CD4-positive, alpha-beta T cell treated with Interleukin-17A for 4 hours (primary cell): Measurements from ENCODE around the gene ATXN1.

Experiments
- DNase-seq: peaks from one replicate; pipeline ENCODE4 v3.0.0-alpha.2; 2020; ENCODE audit warnings: mixed read lengths

The ATXN1 gene

GRCh38 chr6:16374016-16374415 lies 387.2 kb downstream of the ATXN1 start:
- no peak for DNase-seq

GRCh38 chr6:16372029-16372776 lies 389.1 kb downstream of the ATXN1 start:
- DNase-seq = no peak

GRCh38 chr6:16371401-16371800 lies 389.9 kb downstream of the ATXN1 start:
- no peak for DNase-seq

- no peak for DNase-seq
These were observed 390.3 kb downstream of the ATXN1 start for GRCh38 chr6:16370943-16371342.

DNA sequence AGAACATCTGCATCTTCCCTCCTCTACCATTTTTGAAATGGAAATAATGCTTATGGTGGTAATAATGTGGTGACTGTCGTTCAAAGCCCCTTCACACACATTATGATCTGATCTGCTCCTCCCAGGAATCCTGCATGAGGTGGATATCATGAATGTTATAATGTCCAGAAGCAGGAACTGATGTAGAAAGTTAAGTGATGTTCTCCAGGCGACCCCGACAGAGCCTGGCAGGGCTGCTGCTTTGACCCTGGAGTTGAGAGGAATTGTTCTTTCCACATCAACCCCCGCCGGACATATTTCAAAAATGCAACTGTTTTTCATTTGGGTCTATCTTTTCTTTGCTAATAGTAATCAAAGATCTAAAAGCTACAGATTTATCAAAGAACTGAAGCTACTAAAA lies 391.3 kb downstream of the ATXN1 start:
- no peak for DNase-seq

DNA sequence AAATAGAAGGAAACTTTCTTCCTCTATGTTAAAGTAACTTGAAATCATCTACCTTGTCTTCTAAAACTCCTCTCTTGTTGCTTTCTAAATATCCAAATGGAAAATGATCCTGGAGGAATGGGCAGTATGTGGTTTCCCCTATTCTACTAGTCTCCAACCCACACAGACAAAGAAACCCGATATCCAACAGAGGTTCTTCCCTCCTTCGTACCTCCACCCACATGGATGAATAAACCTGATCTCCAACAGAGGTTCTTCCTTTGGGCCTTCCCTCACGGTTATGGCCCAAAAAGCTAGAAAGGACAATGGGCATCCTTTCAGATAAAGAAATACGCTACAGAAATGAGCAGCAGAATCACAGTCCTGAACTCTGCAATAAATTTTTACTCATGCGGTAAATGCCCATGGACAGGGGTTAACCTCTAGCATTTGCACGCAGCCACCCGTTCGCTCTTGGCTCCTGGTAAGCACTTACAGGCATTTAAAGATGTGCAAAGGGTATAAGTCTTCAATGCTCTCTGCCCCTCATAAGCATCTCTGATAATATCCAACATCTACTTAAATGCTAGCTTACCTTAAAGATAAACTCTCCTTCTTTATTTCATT lies 392.0 kb downstream of the ATXN1 start:
- DNase-seq = no peak

DNA sequence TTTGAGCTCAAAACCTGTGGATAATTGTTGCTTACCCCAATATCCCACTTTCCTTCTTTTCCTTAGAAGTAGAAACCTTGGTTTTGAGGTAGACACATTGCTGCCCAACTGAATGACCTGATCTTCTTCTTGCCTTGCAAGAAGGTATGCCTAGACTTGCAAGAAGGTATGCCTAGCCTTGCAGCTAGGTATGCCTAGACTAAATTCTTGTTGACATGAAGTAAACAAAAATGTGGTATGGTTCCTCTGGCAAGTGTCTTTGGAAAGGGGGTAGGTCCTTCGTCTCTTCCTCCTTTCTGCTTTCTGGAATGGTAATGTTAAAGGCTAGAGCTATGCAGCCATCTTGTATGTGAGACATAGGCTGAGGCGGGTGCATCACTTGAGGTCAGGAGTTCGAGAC lies 393.7 kb downstream of the ATXN1 start:
- DNase-seq = no peak

GRCh38 chr6:16363749-16364148 lies 397.5 kb downstream of the ATXN1 start:
- DNase-seq = no peak

GRCh38 chr6:16362819-16363589 lies 398.3 kb downstream of the ATXN1 start:
- no peak for DNase-seq

DNA sequence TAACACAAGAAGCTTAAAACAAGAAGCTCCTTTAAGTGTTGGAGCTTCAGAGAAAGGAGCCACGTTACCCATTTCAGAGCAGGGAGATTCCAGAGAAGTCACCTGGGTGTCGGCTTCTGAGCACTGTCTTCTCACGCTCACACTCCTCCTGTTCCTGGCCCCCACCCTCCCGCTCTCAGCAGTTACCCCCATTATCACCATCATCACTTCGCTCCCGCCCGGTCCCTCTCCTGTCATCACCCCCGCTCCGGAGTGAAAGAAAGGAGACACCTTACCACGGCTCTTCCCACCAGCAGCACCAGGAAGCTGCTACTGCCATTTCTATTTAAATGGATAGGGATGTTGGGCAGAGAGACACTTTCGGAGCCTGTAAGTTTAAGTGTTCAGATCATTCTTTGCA lies 399.0 kb downstream of the ATXN1 start:
- no peak for DNase-seq

DNA sequence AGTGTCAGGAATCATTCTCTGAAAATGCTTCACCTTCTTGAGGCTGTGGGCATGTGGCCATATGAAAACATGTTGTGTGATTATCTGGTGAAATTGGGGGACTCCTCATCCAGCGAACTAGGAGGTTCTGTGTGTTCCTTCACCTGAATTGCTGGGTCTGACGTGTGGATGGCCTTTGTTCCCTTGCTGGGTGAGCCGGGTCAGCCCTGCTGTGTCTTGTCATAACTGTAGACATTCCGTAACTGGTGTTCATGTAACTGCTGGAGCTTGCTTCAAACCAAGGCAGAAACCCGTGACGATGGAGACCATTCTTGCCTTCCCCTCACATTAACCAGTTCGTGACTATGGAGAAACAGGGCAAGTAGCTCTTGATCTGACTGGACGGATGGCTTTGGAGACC lies 399.4 kb downstream of the ATXN1 start:
- no peak for DNase-seq

- DNase-seq = no peak
These were observed 400.1 kb downstream of the ATXN1 start for GRCh38 chr6:16361121-16361520.

DNA sequence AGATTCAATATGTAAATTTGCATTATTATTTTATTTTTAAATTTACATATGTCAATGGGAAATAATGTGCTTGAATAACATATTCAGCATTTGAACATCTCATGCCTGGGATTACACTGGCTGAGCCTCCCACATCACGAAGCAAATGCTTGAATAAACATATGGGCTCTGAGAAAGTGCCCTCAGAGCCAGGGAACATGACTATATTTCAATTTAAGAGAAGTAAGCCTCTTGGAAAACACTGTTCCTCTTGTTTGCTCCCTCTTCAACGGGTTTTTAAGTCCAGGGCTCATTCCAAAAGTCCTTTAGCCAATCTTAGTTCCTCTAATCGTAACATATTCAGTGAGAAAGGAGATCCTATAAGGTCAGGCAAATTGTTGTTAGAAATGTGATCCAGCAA lies 400.9 kb downstream of the ATXN1 start:
- no peak for DNase-seq

- no peak for DNase-seq
These were observed 401.7 kb downstream of the ATXN1 start for GRCh38 chr6:16359563-16359962.

DNA sequence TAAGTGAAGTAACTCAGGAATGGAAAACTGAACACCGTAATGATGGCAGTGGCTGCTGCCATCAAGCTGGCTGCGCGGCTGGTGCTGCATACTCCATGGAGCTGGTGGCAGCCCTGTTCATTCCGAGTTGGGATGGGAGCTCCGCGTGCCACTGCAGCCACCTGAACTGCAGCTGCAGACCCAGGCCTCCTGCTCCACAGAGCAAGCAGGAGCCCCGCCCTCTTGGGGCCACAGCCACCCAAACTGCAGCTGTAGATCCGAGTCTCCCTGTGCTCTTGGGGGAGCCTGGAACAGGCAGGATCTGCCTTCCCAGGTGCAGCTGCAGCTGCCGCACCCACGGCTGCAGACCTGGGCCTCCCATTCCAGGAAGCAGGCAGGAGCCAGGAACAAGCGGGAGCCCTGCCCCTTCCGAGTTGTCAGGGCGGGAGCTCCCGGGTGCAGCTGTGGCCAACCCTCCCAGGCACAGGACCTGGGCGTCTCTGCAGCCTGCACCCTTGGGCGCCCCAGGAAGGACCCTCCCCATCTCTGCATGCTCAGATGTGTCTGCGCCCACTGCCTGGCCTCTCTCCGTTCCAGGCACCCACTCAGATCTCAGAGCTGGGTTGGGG lies 402.6 kb downstream of the ATXN1 start:
- no peak for DNase-seq

DNA sequence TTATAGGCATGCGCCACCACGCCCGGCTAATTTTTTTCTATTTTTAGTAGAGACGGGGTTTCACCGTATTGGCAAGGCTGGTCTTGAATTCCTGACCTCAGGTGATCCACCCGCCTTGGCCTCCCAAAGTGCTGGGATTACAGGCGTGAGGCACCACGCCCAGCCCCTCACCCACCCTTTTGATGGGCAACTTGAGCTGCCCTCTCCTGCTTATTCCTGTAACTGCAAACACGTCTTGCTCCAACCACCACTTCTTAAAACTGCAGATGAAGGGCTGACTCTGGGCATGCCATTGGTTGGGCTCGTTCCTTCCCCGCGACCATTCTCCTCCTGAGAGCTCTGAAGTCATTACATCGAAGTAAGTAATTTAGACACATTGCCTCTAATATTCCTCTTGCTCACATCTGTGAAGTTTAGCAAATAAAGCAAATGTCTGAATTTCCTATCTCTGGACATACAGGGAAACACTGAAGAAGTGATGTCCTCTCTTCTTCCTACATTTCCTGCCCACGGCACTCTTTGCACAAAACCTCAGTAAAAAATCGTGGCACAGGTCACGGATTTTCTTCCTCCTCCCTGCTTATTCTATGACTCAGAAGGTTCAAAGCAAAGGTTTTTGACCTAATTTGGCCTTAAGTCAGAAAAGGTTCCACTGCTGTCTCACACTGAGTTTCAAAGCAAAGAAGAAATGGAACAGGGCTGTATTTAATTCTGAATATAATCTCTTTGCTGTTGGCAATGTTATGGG lies 405.4 kb downstream of the ATXN1 start:
- DNase-seq = no peak

DNA sequence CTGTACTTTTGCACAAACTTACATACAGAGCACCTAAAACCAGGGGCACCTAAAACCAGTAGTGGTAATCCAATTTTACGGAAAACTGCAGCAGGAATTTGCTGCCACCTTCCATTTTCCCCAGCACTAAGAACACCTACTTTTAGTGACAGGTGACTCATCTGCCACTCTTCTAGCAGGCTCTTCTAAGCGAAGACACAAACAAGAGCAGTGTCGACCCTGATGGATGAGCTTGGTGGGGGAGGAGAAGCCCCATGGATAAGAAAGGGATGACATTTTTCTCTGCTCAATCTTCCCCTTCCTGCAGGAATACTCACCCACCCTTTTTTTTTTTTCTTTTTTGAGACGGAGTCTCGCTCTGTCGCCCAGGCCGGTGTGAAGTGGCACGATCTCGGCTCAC lies 406.0 kb downstream of the ATXN1 start:
- DNase-seq = no peak

- DNase-seq = no peak
These were observed 406.6 kb downstream of the ATXN1 start for GRCh38 chr6:16354692-16355091.

DNA sequence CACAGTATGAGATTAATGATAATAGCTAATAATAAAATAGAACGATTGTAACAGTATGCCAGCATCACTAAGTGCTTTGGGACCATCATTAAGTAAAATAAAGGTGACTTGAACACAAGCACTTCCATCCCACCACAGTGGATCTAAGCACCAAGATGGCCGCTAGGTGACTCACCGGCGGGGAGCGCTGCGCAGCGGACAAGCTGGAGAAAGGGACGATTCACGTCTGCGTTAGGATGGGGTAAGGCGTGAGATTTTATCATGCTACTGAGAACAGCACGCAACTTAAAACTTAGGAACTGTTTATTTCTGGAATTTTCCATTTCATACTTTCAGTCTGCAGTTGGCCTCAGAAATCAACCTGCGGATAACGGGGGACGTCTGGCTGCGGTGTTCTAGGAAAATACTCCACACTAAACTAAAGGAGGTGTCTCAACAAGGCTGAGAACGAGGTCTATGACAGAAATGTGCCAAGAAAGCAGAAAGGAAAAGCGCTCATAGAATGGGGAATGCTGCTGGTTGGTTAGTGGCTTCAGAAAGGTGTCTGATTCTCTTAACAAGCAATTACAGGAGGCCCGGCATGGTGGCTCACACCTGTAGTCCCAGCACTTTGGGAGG lies 408.3 kb downstream of the ATXN1 start:
- DNase-seq = no peak

DNA sequence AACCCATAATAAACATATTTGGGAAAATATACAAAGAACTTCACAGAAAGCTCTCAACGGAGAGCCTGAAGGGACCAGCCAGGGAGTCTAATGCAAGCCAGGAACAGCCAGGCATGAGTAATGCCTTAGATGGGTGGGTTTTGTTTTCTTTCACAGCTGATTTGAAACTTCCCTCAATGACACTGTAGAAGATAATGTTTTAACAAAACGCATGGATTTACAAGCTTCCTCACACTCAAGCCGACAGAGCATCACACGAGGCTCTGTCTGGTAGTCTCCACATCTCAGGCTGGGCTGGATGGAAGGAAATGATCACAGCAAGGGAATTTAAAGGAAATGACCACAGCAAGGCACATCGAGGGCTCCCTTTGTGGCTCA lies 409.0 kb downstream of the ATXN1 start:
- DNase-seq = no peak

- no peak for DNase-seq
These were observed 411.7 kb downstream of the ATXN1 start for GRCh38 chr6:16349544-16349943.

DNA sequence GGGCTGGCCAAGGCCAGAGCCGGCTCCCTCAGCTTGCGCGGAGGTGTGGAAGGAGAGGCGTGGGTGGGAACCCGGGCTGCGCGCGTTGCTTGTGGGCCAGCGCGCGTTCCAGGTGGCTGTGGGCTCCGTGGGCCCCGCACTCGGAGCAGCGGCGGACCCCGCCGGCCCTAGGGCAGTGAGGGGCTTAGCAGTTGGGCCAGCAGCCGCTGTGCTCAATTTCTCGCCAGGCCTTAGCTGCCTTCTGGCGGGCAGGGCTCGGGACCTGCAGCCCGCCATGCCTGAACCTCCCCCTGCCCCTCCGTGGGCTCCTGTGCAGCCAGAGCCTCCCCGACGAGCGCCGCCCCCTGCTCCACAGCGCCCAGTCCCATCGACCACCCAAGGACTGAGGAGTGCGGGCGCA lies 414.4 kb downstream of the ATXN1 start:
- DNase-seq = no peak
